SJSA1 (cell line): Measurements from ENCODE around the gene RHBDF1. TPM values are rescaled to one million over a fixed set of nuclear protein-coding genes. Genes with fewer than 3 reads are reported as not detected.
A peak's percentile ranks its signal among the peaks of the same experiment; 100 is the strongest.

Experiments used
- DNase-seq, 2 experiments: peaks; one replicate each; pipeline ENCODE4 v3.0.0-alpha.2; 2015 to 2020; ENCODE audit warnings: low spot score in 2 of 2, low read depth in 1 of 2
- H3K27ac ChIP-seq: fragments of 250-450 bp; sonication (Bioruptor Pico); 2 replicates; pipeline ENCODE4 v1.5.1; 2020; ENCODE audit warnings: mild to moderate bottlenecking, moderate library complexity
- H3K27me3 ChIP-seq: fragments of 250-450 bp; sonication (Bioruptor Pico); replicated peaks from 2 replicates; pipeline ENCODE4 v1.5.1; 2020; ENCODE audit warnings: mild to moderate bottlenecking, moderate library complexity
- H3K36me3 ChIP-seq: fragments of 250-450 bp; sonication (Bioruptor Pico); 2 replicates; pipeline ENCODE4 v1.5.1; 2020; ENCODE audit warnings: mild to moderate bottlenecking
- H3K4me1 ChIP-seq: fragments of 250-450 bp; sonication (Bioruptor Pico); replicated peaks from 2 replicates; pipeline ENCODE4 v1.6.1; 2021; ENCODE audit warnings: mild to moderate bottlenecking
- H3K4me3 ChIP-seq: fragments of 250-450 bp; sonication (Bioruptor Pico); 2 replicates; pipeline ENCODE4 v1.5.1; 2020; ENCODE audit warnings: mild to moderate bottlenecking
- H3K9me3 ChIP-seq: fragments of 250-450 bp; sonication (Bioruptor Pico); replicated peaks from 2 replicates; pipeline ENCODE4 v1.5.1; 2020; ENCODE audit warnings: mild to moderate bottlenecking
- total RNA-seq: library from RNA; depleted of rRNA; stranded (reverse); fragments of >200 nt; shearing (Covaris generic); gene quantifications from 2 replicates; pipeline ENCODE4 v1.2.3, GENCODE V29; 2014

Gene RHBDF1
- total RNA-seq, 1 experiment from 2014 or later = 21.4 TPM

- no peak overlapping the region for H3K27ac ChIP-seq
- H3K27me3 ChIP-seq = no peaks in the 10 kb centered on the region
- no peak overlapping the region for H3K4me3 ChIP-seq
- H3K4me1 ChIP-seq = no peaks in the 10 kb centered on the region
- H3K9me3 ChIP-seq = no peaks in the 10 kb centered on the region
- DNase-seq = no peak
- peaks cover 6% of the 10 kb centered on the region; the same call in 1 of the 2 replicates for H3K36me3 ChIP-seq
These were observed 31.9 kb upstream of the RHBDF1 start for GRCh38 chr16:104355-104754.

DNA sequence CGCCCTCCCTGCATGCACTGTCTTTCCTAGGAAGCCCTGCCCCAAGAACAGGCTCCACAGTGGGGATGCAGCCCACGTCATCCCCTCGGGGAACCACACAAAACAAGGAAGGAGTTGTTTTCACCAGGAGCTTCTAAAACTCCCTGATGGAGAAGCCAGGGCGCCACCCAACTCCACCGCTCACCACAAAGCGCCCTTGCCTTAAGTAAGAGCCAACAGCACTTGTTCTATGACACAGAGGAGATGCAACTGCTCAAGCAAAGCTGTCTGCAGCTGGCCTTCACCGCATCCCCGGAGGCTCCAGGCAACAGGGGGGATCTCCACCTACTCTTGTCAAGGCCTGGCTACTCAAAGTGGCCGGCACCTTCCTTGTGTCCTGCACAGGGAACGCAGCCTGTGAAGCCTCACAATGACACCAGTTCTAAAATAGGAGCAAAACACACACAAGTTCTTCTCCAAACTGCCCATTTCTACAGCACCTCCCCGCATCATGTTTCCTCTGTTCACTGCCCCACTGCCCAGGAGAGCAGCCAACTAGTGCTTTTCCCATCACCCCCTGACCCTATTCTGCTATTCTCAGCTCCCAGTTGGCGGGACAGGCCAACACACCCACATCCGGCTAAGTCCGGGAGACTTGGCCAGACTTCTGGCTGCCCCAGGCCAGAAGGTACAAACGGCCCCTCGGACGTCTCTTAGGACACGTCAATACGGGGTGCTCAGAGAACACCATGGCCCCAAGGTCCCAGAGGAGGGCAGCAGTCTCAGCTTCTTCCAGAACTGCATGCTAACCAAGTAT is 29.8 kb upstream of the RHBDF1 start:
- peaks cover 11% of the 10 kb centered on the region; the same call in 1 of the 2 replicates for H3K36me3 ChIP-seq

DNA sequence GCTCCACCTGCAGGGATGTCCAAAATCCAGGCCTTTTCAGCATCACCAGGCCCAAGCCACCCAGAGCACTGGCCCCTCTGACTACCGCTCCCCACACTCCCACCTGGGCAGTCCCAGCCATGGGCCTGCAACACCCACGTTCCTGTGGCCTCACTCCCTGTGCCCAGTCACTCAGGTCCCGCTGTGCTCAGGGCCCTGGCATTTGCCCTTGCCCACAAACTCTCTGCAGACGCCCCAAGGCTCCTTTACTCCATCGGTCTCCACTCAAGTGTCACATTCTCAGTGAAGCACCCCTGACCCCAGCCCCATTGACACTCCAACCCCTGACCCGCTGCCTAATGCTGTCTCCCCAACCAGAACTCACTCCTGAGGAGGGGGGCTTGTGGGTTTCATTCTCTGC is 29.2 kb upstream of the RHBDF1 start:
- DNase-seq = no peak
- Histone ChIP-seq H3K36me3 (peaks cover 9% of the 10 kb centered on the region; the same call in 1 of the 2 replicates), H3K27ac (no peak overlapping the region)

More for the DNA sequence above, 29.8 kb upstream of the RHBDF1 start:
- no peak for DNase-seq
- H3K27me3 ChIP-seq = no peaks in the 10 kb centered on the region
- H3K9me3 ChIP-seq = no peaks in the 10 kb centered on the region
- H3K4me3 ChIP-seq = no peak overlapping the region
- no peak overlapping the region for H3K27ac ChIP-seq
- 0 out of 2 replicates have a peak, but pooled peaks cover 3% of the 10 kb centered on the region for H3K4me1 ChIP-seq

GRCh38 chr16:100989-101388 is 28.6 kb upstream of the RHBDF1 start:
- Histone ChIP-seq H3K27ac (no peak overlapping the region), H3K4me3 (no peak overlapping the region), H3K9me3 (no peaks in the 10 kb centered on the region), H3K27me3 (no peaks in the 10 kb centered on the region), H3K4me1 (0 out of 2 replicates have a peak, but pooled peaks cover 3% of the 10 kb centered on the region), H3K36me3 (peaks cover 8% of the 10 kb centered on the region; the same call in 1 of the 2 replicates)
- DNase-seq = no peak

More for the DNA sequence above, 29.2 kb upstream of the RHBDF1 start:
- H3K4me3 ChIP-seq = no peak overlapping the region
- H3K4me1 ChIP-seq = 0 out of 2 replicates have a peak, but pooled peaks cover 3% of the 10 kb centered on the region
- no peaks in the 10 kb centered on the region for H3K27me3 ChIP-seq
- no peaks in the 10 kb centered on the region for H3K9me3 ChIP-seq

- peaks cover 8% of the 10 kb centered on the region; the same call in 1 of the 2 replicates for H3K36me3 ChIP-seq
- no peak overlapping the region for H3K27ac ChIP-seq
These were observed 25.4 kb upstream of the RHBDF1 start for GRCh38 chr16:97822-98221.

DNA sequence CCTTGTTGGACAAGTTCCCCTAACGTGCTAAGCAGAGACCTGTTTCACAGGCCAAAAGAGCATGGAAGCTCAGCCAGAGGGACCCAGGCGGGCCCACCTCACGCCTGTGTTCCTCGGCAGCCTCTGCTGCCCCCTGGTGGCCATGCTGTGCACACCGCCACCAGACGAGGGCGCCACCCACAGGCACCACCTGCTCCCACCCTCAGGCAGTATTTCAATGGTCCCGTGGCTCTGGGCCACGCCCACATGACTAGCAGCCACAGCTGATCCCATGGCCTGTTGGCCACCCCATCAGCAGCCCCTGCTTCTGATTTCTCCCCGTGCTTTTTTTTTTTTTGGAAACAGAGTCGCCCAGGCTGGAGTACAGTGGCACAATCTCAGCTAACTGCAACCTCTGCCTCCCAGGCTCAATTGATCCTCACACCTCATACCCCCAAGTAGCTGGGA is 24.5 kb upstream of the RHBDF1 start:
- peak; percentile 81 to 92 for DNase-seq
- 0 out of 2 replicates have a peak, but pooled peaks cover 3% of the 10 kb centered on the region for H3K4me1 ChIP-seq
- no peaks in the 10 kb centered on the region for H3K27me3 ChIP-seq
- peaks cover 12% of the 10 kb centered on the region for H3K36me3 ChIP-seq
- no peak overlapping the region for H3K4me3 ChIP-seq
- no peaks in the 10 kb centered on the region for H3K9me3 ChIP-seq
- no peak overlapping the region for H3K27ac ChIP-seq

More at GRCh38 chr16:97822-98221, 25.4 kb upstream of the RHBDF1 start:
- H3K4me1 ChIP-seq = 0 out of 2 replicates have a peak, but pooled peaks cover 3% of the 10 kb centered on the region
- no peaks in the 10 kb centered on the region for H3K9me3 ChIP-seq
- DNase-seq = no peak
- H3K27me3 ChIP-seq = no peaks in the 10 kb centered on the region
- no peak overlapping the region for H3K4me3 ChIP-seq

GRCh38 chr16:94918-95265 is 22.5 kb upstream of the RHBDF1 start:
- no peak for DNase-seq
- no peak overlapping the region for H3K4me3 ChIP-seq
- no peaks in the 10 kb centered on the region for H3K9me3 ChIP-seq
- peaks cover 21% of the 10 kb centered on the region for H3K36me3 ChIP-seq
- no peak overlapping the region for H3K27ac ChIP-seq
- no peaks in the 10 kb centered on the region for H3K27me3 ChIP-seq
- H3K4me1 ChIP-seq = 0 out of 2 replicates have a peak, but pooled peaks cover 3% of the 10 kb centered on the region

DNA sequence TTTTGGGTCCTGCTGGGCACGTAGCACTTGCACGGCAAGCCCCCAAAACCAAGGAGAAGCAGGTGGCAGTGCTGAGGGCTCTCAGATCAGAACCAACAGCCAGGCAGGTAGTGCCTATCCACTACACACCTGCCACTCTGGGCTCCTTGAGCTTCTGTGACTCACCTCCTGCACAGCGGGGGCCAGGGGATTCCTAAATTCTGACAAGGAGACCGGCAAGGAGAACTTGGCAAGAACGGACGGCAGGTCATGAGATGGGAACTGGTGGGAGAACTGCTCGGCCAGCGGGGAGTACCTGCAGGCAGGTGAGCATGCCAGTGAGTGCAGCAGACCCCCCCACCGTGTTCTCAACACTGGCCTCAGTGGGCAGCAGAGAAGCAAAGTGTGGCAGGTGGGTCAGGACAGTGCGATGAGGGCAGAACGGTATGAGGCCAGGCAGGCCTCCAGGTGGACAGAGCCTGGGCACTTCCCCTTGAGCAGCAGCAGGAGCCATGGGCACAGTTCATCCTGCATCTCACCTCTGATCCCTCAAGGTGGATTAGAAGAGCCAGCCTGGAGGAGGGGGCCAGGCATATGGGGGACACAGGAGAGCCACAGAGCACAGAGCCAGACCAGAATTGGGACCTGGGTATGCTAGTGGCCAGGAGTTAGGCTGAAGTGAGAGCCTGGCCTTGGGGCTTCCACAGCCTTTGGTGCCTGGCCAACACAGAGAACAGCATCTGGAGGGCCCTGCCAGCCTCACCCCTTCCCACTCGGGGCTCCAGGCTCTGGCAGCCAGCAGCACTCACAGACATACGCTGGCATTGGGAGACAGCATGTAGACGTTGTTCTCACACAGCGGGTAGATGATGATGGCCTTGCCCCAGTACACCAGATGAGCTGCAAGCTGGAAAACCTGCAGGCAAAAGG is 20.3 kb upstream of the RHBDF1 start:
- Histone ChIP-seq H3K4me3 (no peak overlapping the region), H3K4me1 (no peaks in the 10 kb centered on the region), H3K9me3 (no peaks in the 10 kb centered on the region), H3K36me3 (peaks cover 36% of the 10 kb centered on the region), H3K27ac (no peak overlapping the region), H3K27me3 (no peaks in the 10 kb centered on the region)
- no peak for DNase-seq

- Histone ChIP-seq H3K27me3 (no peaks in the 10 kb centered on the region), H3K36me3 (peaks cover 44% of the 10 kb centered on the region), H3K4me1 (no peaks in the 10 kb centered on the region), H3K27ac (no peak overlapping the region), H3K9me3 (no peaks in the 10 kb centered on the region), H3K4me3 (no peak overlapping the region)
- DNase-seq = no peak
These were observed 19.1 kb upstream of the RHBDF1 start for GRCh38 chr16:91484-91883.

DNA sequence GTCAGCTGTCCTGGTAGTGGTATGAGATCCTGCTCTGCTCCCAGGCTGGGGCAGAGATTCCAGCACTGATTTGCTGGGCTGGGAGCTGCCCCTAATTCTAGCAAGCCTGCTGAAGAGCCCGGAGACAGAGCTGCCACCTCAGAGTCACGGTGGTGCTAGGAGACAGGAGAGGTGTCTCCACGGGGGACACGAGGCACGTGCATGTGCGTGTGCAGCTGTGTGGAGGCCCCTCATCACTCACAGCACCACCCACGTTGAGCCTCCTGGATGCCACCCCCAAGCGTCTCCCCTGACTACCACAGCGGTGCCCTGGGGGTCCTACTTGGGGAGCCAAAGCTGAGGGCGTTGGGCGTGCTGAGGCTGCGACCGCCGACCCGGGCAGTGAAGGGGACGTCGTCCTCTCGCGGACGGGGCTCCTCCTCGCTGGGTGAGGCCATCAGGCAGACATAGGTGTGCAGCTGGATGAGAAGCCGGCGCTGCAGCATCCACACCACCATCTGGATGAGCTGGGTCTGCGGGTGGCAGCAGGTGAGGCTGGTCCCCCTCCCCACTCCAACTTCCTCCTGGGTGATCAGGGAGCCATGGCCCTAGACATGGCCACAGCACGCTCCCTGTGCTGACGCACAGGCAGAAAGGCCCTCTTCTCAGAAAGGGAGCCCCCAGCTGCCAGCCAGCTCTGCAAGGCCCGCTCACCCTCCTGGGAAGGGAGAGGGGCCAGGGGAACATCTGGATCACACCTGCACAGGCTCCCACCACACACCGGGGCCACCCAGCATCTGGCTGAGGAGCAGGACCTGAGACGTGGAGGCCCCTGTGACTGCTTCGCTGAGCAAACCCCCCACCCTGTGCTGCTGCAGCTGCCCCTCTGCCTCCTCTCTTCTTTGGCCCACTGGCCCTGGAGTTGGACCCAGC is 17.2 kb upstream of the RHBDF1 start:
- Histone ChIP-seq H3K27ac (no peak overlapping the region), H3K36me3 (peaks cover 61% of the 10 kb centered on the region), H3K9me3 (no peaks in the 10 kb centered on the region), H3K27me3 (no peaks in the 10 kb centered on the region), H3K4me1 (peaks cover 9% of the 10 kb centered on the region), H3K4me3 (no peak overlapping the region)
- DNase-seq = no peak

- Histone ChIP-seq H3K9me3 (no peaks in the 10 kb centered on the region), H3K27me3 (no peaks in the 10 kb centered on the region), H3K36me3 (peaks cover 70% of the 10 kb centered on the region), H3K4me3 (no peak overlapping the region), H3K4me1 (peaks cover 19% of the 10 kb centered on the region), H3K27ac (no peak overlapping the region)
- DNase-seq = no peak
These were observed 16.2 kb upstream of the RHBDF1 start for GRCh38 chr16:88613-89012.

- Histone ChIP-seq H3K9me3 (no peaks in the 10 kb centered on the region), H3K27ac (no peak overlapping the region), H3K36me3 (peaks cover 79% of the 10 kb centered on the region), H3K4me1 (peaks cover 19% of the 10 kb centered on the region), H3K27me3 (no peaks in the 10 kb centered on the region), H3K4me3 (no peak overlapping the region)
- no peak for DNase-seq
These were observed 14.1 kb upstream of the RHBDF1 start for GRCh38 chr16:86483-86952.

DNA sequence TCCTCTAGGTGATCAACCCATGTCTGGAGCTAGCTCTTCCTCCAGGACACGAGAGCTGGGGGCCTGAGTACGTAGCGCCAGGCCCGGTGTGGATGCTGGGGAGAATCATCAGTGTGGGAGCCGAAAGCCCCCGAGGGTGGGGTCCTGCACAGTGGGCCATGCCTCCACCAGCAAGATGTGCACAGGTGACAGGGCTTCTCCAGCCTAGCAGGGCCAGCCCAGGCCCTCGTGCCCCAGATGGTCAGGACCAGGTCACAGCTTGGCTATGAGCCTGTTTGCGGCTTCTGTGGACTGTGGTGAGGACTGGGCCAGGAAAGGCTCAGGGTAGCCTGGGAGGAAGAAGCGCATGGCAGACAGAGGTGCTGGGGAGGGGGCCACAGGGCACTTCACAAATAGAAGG is 13.4 kb upstream of the RHBDF1 start:
- no peak overlapping the region for H3K4me3 ChIP-seq
- H3K27ac ChIP-seq = no peak overlapping the region
- H3K9me3 ChIP-seq = no peaks in the 10 kb centered on the region
- H3K36me3 ChIP-seq = peaks cover 80% of the 10 kb centered on the region
- peaks cover 19% of the 10 kb centered on the region for H3K4me1 ChIP-seq
- no peak for DNase-seq
- no peaks in the 10 kb centered on the region for H3K27me3 ChIP-seq
